D721Med (cell line): ENCODE results near the gene GALNT10.

Experiments
- DNase-seq: peaks from one replicate; pipeline ENCODE4 v3.0.0; 2011; ENCODE audit warnings: low spot score; ENCODE audit not compliant: insufficient read length
- FAIRE-seq: peaks from 2 replicates; lab custom pipeline; 2011; peaks lifted over from hg19 to GRCh38; lab: Jason Lieb, UNC
- TF ChIP-seq, protein P1 (sequence below): IDR thresholded peaks from 2 replicates; pipeline ENCODE4 v1.5.1; 2012; ENCODE audit warnings: mild to moderate bottlenecking, control low read depth; ENCODE audit not compliant: insufficient read depth; ENCODE audit errors: missing control alignments

Gene GALNT10

DNA sequence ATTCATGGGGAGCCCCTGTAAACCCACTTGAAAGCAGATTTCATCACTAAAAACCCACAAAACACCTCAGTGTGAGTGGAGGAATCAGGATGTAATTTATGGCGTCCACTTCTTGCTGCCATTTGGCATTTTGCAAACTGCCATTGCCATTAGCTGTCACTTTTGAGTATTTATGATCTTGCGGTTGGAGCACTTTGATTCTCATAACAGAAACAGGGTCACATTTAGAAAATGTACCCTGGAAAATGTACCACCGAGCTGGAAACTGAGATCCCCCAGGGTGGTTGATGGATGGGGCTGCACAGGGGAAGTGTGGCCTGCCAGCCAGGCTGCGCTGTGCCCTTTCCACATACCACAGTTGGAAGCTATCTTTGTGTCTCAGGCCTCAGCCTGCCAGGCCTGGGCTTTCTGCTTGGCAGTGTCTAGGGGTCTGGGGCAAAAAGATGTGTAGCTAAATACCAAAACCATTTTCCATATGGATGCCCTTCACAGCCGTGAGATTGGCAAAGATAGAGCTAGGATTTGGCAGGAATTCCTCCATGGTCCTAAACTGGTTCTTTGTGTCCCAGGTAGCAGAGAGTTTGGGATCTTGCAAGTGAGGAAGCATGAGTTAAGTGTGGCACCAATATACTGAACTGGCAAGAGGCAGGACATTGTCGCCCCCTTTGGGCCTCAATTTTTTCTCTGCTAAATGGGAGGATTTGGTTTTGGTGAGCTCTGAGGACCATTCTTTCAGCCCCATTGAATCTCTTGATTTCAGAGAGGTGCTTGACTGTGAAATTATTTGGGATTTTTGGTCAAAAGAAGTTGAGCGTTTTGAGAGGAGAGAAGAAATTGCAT, 46.2 kb downstream of the GALNT10 start:
- TF ChIP-seq, protein P1, sequence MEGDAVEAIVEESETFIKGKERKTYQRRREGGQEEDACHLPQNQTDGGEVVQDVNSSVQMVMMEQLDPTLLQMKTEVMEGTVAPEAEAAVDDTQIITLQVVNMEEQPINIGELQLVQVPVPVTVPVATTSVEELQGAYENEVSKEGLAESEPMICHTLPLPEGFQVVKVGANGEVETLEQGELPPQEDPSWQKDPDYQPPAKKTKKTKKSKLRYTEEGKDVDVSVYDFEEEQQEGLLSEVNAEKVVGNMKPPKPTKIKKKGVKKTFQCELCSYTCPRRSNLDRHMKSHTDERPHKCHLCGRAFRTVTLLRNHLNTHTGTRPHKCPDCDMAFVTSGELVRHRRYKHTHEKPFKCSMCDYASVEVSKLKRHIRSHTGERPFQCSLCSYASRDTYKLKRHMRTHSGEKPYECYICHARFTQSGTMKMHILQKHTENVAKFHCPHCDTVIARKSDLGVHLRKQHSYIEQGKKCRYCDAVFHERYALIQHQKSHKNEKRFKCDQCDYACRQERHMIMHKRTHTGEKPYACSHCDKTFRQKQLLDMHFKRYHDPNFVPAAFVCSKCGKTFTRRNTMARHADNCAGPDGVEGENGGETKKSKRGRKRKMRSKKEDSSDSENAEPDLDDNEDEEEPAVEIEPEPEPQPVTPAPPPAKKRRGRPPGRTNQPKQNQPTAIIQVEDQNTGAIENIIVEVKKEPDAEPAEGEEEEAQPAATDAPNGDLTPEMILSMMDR, result no peak
- DNase-seq (no peak), FAIRE-seq (no peak)

DNA sequence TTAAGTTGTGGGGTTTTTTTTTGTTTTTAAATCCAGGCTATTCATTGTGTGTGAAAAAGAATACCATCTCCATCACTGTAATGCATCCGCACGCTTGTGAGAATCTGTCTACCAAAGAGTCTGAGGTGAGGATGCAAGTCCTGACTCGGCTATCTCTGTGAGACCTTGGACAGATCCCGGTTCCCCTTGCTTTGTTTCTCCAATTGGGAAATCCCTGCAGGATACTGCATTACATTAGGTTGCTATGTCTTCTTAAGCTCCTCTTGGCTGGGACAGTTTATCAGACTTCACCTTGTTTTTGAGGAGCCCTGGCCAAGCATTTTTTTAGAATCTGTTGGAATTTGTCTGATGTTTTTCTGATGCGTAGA, 46.8 kb downstream of the GALNT10 start:
- TF ChIP-seq, protein P1, result no peak
- FAIRE-seq, result no peak
- DNase-seq, result no peak

- DNase-seq, result no peak
- FAIRE-seq, result no peak
- TF ChIP-seq, protein P1, result no peak
Measured at GRCh38 chr5:154237946-154238345, 47.4 kb downstream of the GALNT10 start.

- DNase-seq, result no peak
- TF ChIP-seq, protein P1, result no peak
Measured at GRCh38 chr5:154238776-154239481, 48.4 kb downstream of the GALNT10 start.

DNA sequence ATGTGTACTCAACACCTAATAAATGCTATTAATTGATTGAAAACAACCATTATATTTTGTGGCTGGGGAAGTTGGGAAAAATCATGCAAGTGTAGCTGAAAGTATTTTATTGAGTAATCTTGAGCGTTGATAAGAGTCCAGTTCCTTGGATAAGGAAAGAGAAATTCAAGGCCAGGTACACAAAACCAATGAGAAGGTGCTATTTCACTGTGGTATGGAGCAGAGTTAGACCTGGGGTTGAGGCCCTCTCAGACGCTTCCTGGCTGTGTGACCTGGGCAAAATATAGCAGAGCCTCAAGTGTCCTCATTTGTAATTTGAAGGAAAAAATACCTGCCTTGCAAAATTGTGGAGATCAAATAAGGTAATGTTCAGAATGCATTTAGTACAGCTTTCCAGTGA, 50.1 kb downstream of the GALNT10 start:
- TF ChIP-seq, protein P1, result no peak
- FAIRE-seq, result no peak

More at GRCh38 chr5:154238776-154239481, 48.4 kb downstream of the GALNT10 start:
- FAIRE-seq, result no peak

GRCh38 chr5:154241021-154241420, 50.5 kb downstream of the GALNT10 start:
- FAIRE-seq (no peak), DNase-seq (no peak)

More for the DNA sequence above, 50.1 kb downstream of the GALNT10 start:
- no peak for DNase-seq

More at GRCh38 chr5:154241021-154241420, 50.5 kb downstream of the GALNT10 start:
- TF ChIP-seq, protein P1, result no peak
